K562 (cell line): Measurements from ENCODE around the gene KCNQ4. TPM values are rescaled to one million over a fixed set of nuclear protein-coding genes. Genes with fewer than 3 reads are reported as not detected.

Experiments used
- ATAC-seq: fragments of 200-7000 bp; cut with Tn5 transposase; 3 replicates; pipeline ENCODE4 v1.9.1; 2020; ENCODE audit warnings: moderate library complexity
- BruUV-seq: library from RNA; stranded (reverse); fragments of 400-500 nt; replicated peaks from 2 replicates; lab custom pipeline; 2021; lab: Mats Ljungman, UMichigan
- CTCF ChIA-PET: fragments of 300-600 bp; formaldehyde crosslinking; extraction: SDS; loops from one replicate; lab custom pipeline; 2021; ENCODE audit warnings: low intra/inter-chr PET ratio; lab: Yijun Ruan, JAX
- POLR2A ChIA-PET: fragments of 300-600, 350-650 bp; sonication (Branson Sonifier 250); formaldehyde crosslinking; extraction: SDS; loops from one replicate; lab custom pipeline; 2021; ENCODE audit warnings: antibody characterized with exemption, inconsistent platforms; lab: Yijun Ruan, JAX
- DNase-seq, 4 experiments: peaks; one replicate each; pipeline versions ENCODE4 v3.0.0 to v3.0.0-alpha.2; 2011 to 2018; ENCODE audit warnings: low spot score in 3 of 4, mixed read lengths in 3 of 4; ENCODE audit errors: extremely low read depth in 1 of 4
- FAIRE-seq: peaks from 2 replicates; lab custom pipeline; 2011; peaks lifted over from hg19 to GRCh38; lab: Jason Lieb, UNC
- H2AFZ ChIP-seq: 2 replicates; pipeline ENCODE4 v1.6.0; 2011; ENCODE audit warnings: low read depth, low read length, control low read depth, inconsistent platforms
- H3K27ac ChIP-seq: fragments of 200-600 bp; 3 replicates; pipeline ENCODE4 v1.8.0; 2011; ENCODE audit warnings: low read depth, mild to moderate bottlenecking, control low read depth, inconsistent platforms, low read length, moderate library complexity, mixed read lengths; ENCODE audit errors: extremely low read depth
- H3K27me3 ChIP-seq, 2 experiments: fragments of 300-600 bp in 1 of 2; 2 replicates in 1 of 2; 3 replicates in 1 of 2; pipeline versions ENCODE4 v1.6.0 to v1.8.0; 2011; ENCODE audit warnings: inconsistent platforms in 2 of 2, low read length in 2 of 2, mild to moderate bottlenecking in 1 of 2, mixed read lengths in 1 of 2, moderate library complexity in 1 of 2; ENCODE audit not compliant: control insufficient read depth in 2 of 2, insufficient read depth in 2 of 2
- H3K36me3 ChIP-seq: fragments of 300-600 bp; 3 replicates; pipeline ENCODE4 v1.8.0; 2011; ENCODE audit warnings: mild to moderate bottlenecking, low read length, inconsistent platforms; ENCODE audit not compliant: control insufficient read depth, insufficient read depth
- H3K4me1 ChIP-seq, 2 experiments: fragments of 200-600 bp in 1 of 2; replicated peaks in 1 of 2; 2 replicates in 1 of 2; 3 replicates in 1 of 2; pipeline versions ENCODE4 v1.5.1 to v1.8.0; 2011; ENCODE audit warnings: inconsistent platforms in 2 of 2, low read length in 2 of 2, mild to moderate bottlenecking in 1 of 2, mixed read lengths in 1 of 2, moderate library complexity in 1 of 2; ENCODE audit not compliant: control insufficient read depth in 2 of 2, insufficient read depth in 2 of 2
- H3K4me2 ChIP-seq: 2 replicates; pipeline ENCODE4 v1.6.1; 2011; ENCODE audit warnings: low read length, control low read depth, inconsistent platforms, mixed read lengths; ENCODE audit not compliant: insufficient read depth
- H3K4me3 ChIP-seq: fragments of 200-600 bp; sonication (generic), shearing (Covaris generic); 2 replicates; pipeline ENCODE4 v1.5.1; 2016; ENCODE audit warnings: control low read depth, inconsistent platforms
- H3K79me2 ChIP-seq: fragments of 200-600 bp; 3 replicates; pipeline ENCODE4 v1.8.0; 2011; ENCODE audit warnings: low read length, inconsistent platforms; ENCODE audit not compliant: control insufficient read depth, insufficient read depth
- H3K9ac ChIP-seq, 2 experiments: 2 replicates each; pipeline versions ENCODE4 v1.6.0 to v1.6.1; 2011; ENCODE audit warnings: low read depth in 2 of 2, low read length in 2 of 2, control low read depth in 1 of 2, inconsistent platforms in 1 of 2, mild to moderate bottlenecking in 1 of 2, mixed read lengths in 1 of 2; ENCODE audit not compliant: insufficient read depth in 1 of 2
- H3K9me1 ChIP-seq: one replicate; pipeline ENCODE4 v1.6.0; 2011; ENCODE audit warnings: inconsistent platforms, mild to moderate bottlenecking, low read length, moderate library complexity; ENCODE audit not compliant: control insufficient read depth, insufficient read depth
- H3K9me3 ChIP-seq: replicated peaks from 2 replicates; pipeline ENCODE4 v1.5.1; 2011; ENCODE audit warnings: low read depth, low read length, inconsistent platforms; ENCODE audit not compliant: control insufficient read depth, insufficient read depth
- H4K20me1 ChIP-seq: replicated peaks from 2 replicates; pipeline ENCODE4 v1.6.1; 2011; ENCODE audit warnings: low read length, inconsistent platforms, mixed read lengths; ENCODE audit not compliant: control insufficient read depth, insufficient read depth
- MYNN ChIP-seq, 2 experiments: sonication (generic); formaldehyde crosslinking in 1 of 2; IDR thresholded peaks; 2 replicates each; pipeline versions ENCODE4 v1.5.0 to v1.6.1; 2016 to 2020; ENCODE audit warnings: antibody characterized with exemption in 1 of 2, missing genetic modification reagents in 1 of 2
- RFX1 ChIP-seq: fragments of 450-650 bp; IDR thresholded peaks from 2 replicates; pipeline ENCODE4 v1.6.1; 2016; ENCODE audit warnings: mild to moderate bottlenecking, moderate library complexity
- whole genome bisulfite sequencing: fragments of 100-300 bp; shearing (Covaris generic); methylation state at CpG from one replicate; pipeline ENCODE4 v1.1.6; 2016; ENCODE audit warnings: low coverage, mixed read lengths; ENCODE audit not compliant: insufficient coverage; ENCODE audit errors: missing lambda C conversion rate; 5-methylcytosine and 5-hydroxymethylcytosine counted together
- in situ Hi-C: fragments of 300-500 bp; cut with MboI; formaldehyde crosslinking; loops from 4 replicates; pipeline ENCODE4 v1.15.0; 2018; ENCODE audit warnings: inconsistent platforms, mixed read lengths
- intact Hi-C: fragments of 100-400 bp; cut with micrococcal nuclease; formaldehyde crosslinking; loops from 2 replicates; pipeline ENCODE4 v1.14.2; 2022
- polyA plus RNA-seq, 8 experiments: library from polyadenylated mRNA; depleted of rRNA in 4 of 8; stranded (reverse) in 5 of 8; unstranded in 3 of 8; fragments of >200 nt; fragmentation: Nextera tagmentation in 2 of 8; fragmentation: Illumina TruSeq in 1 of 8; extraction: Ambion mirVana in 2 of 8; extraction: Trizol in 1 of 8; gene quantifications; 2 replicates each; pipeline versions ENCODE4 v1.2.1 to v1.2.3, GENCODE V29; 2011 to 2014; ENCODE audit warnings: inconsistent platforms in 1 of 8, missing spikeins in 1 of 8
- total RNA-seq, 7 experiments: library from RNA; depleted of rRNA in 6 of 7; stranded (reverse); fragments of >200 nt in 6 of 7; fragmentation: Illumina TruSeq in 2 of 7; extraction: Trizol in 2 of 7; gene quantifications; 2 replicates each; pipeline versions ENCODE4 v1.2.1 to v1.2.3, GENCODE V29; 2011 to 2021; ENCODE audit warnings: low replicate concordance in 1 of 7

The KCNQ4 gene
- total and polyA plus RNA-seq, 9 of the 15 experiments (the other 6 are each of a cell fraction or from before 2014, with no cell fraction given) = 0.07 to 4.1 (median 0.79) TPM

DNA sequence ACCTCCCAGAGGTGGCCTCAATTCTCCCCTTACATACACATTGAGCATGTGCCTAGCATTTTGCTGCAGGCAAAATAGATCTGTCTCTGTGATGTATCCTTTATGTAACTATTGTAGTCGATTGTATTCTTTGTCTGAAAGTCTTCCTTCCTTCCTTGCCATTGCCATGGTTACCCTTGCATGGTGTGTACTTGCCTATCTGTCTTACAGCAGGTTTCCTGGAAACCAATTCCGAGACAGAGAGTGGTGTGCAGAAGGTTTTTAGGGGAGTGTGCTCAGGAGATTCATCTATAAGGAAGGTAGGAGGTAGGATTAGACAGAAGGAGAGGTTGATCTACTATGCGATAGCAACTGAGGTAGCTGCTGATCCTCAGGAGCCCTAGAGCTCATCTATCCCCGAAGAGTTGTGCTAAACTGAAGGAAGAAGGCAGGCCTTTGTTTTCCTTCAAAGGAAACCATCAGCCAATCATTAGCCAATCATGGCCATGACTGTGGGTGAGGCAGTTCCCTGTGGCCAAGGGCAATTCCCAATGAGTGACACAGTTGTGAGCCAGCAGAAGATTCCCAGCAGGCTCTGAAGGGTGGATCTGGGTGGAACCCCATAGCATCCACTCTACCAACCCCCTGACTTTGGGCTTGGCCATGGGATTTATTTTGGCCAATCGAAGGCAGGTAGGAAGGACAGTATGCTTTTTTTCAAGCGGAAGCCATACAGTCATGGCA, 63.6 kb downstream of the KCNQ4 start:
- no peaks in the 10 kb centered on the region for H3K27me3 ChIP-seq
- CTCF ChIA-PET = interaction anchor here (4.6 to 5.6 kb wide), 2 partner anchors 73 to 103 kb away, joined by 53 to 120 read pairs; no protein-coding TSS in a partner anchor
- TF ChIP-seq RFX1 (peak; percentile 77), MYNN (IDR thresholded peaks at IDR 0.05) (no peak), MYNN (CRISPR knock-in tag; IDR thresholded peaks at IDR 0.05) (no peak)
- TF ChIP-seq, all 486 proteins: peak for 1
- Histone ChIP-seq H3K9ac (peak overlapping the region in 1 of 2 experiments; percentile 20; a peak in 1 of 4 replicates), H3K9me3 (no peaks in the 10 kb centered on the region; the same call in 1 of the 2 replicates), H3K4me3 (no peak overlapping the region), H3K4me1 (peaks cover 10 to 25% of the 10 kb centered on the region in 2 experiments; a peak in 4 of 5 replicates), H3K9me1 (no peaks in the 10 kb centered on the region), H3K4me2 (no peak overlapping the region), H3K36me3 (no peaks in the 10 kb centered on the region), H4K20me1 (no peaks in the 10 kb centered on the region), H3K27ac (no peak overlapping the region), H3K79me2 (no peaks in the 10 kb centered on the region), H2AFZ (peak overlapping the region; percentile 14; the same call in 1 of the 2 replicates)
- FAIRE-seq (no peak), DNase-seq (no peak), ATAC-seq (no peak)
- POLR2A ChIA-PET = interaction anchor here (1.2 kb wide), 1 partner anchor 103 kb away, joined by 3 read pairs; no protein-coding TSS in a partner anchor
- in situ Hi-C loops = no loop called here
- 35% methylated on average over 6 of the region's 6 CpGs for WGBS
- BruUV-seq = no TSS peak
- intact Hi-C loops = loop anchor here (5.0 kb wide), 1 partner anchor 705 kb away; no protein-coding TSS in a partner anchor
